Stimulated activated CD4-positive, alpha-beta T cell treated with anti-CD3 and anti-CD28 coated beads, Interleukin-1b, Interleukin-23, amount 100 ng/mL, for 4 hours (primary cell): ENCODE results near the gene CCT6B.
A peak's percentile ranks its signal among the peaks of the same experiment; 100 is the strongest.
"Not testable (repeated sequence)": the region's sequence is repeated elsewhere in the genome, so short reads cannot be mapped to it uniquely, and the experiment has no call there.

Source experiments
- DNase-seq, 2 donors: peaks; one replicate each; pipeline ENCODE4 v3.0.0-alpha.2; 2020; ENCODE audit warnings: low read depth in 2 of 2

CCT6B gene

GRCh38 chr17:34961093-34961911 lies at the start of gene CCT6B, which contains the start of gene ZNF830:
Gene CCT6B, minus strand, starts transcription at chr17:34961460. Its CDS starts 67 bp downstream, at chr17:34961393.
Gene ZNF830, plus strand, starts transcription at chr17:34961540. Its CDS starts 27 bp downstream, at chr17:34961567.
- peak; percentile 74 to 80 for DNase-seq

DNA sequence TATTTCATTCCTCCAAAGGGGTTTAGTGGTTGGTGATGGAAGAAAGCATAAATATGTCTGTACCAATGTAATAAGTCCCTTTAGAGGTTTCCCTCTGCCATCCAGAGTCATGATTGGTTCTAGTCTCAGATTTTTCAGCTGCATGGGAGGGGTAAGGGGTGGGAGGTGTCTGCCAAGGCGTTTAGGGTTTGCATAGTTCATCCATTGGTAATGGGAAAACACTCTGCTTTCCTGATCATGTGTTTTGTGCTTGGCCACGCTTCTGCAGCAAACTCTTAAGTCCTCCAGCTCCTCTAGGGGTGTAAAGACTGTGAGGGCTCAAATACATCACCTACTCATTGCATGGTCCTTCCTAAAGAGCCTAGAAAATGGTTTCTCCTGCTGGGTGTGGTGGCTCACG lies 48.8 kb upstream of the CCT6B start:
- DNase-seq: no peak

GRCh38 chr17:35006961-35007360 lies 45.7 kb upstream of the CCT6B start:
- no peak for DNase-seq

DNA sequence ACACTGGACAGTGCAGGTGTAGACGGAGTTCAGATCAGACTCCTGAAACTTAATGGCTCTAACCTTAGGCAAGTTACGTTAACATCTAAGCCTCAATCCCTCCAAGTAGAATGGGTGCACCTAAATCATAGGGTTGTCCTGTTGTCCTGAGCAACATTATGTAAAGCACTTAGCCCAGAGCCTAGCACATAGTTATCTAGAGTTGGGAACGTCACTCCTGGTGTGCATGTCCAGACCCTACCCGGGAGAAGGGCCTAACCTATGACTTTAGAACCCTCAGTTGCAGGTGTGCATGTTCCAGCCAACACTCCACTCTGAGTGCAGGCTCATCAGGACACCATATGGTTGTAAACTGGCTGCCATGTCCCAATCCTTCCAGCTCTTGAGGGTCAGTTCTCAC lies 45.1 kb upstream of the CCT6B start:
- no peak for DNase-seq

GRCh38 chr17:35003778-35004177 lies 42.5 kb upstream of the CCT6B start:
- DNase-seq: no peak

GRCh38 chr17:35002876-35003551 lies 41.8 kb upstream of the CCT6B start:
- no peak for DNase-seq

- no peak for DNase-seq
These were observed 40.3 kb upstream of the CCT6B start for GRCh38 chr17:35001549-35001948.

DNA sequence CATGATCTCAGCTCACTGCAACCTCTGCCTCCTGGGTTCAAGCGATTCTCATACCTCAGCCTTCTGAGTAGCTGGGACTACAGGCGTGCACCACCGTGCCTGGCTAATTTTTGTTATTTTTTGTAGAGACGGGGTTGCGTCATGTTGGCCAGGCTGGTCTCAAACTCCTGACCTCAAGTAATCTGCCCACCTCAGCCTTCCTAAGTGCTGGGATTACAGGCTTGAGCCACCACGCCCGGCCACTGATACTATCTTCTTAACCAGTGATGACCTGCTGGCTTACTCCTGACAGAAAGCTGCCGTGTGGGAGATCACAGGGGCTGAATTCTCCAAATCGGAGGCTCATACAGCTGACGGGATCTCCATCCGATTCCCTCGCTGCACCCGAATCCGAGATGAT lies 39.7 kb upstream of the CCT6B start:
- DNase-seq: not testable (repeated sequence)

GRCh38 chr17:34999456-34999855 lies 38.2 kb upstream of the CCT6B start:
- no peak for DNase-seq

DNA sequence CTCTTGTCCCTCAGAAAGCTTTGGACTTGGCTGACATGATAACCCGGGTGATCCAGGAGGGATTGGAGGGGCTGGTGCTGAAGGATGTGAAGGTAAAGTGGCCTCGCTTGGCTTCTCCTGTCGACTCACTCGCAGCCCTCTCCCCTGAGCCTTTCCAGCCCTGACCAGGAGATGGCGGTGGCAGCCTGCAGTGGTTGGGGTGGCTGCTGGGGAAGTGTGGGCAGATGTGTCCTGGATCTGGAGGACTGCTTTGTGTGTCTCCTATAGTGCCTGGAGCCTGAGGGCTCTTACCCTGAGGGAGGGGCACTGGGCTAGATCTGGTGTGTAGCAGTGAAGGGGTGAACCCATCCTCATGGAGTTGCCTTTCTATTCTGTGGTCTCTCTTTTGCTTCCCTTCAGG lies 36.9 kb upstream of the CCT6B start:
- peak; percentile 68 to 77 for DNase-seq

DNA sequence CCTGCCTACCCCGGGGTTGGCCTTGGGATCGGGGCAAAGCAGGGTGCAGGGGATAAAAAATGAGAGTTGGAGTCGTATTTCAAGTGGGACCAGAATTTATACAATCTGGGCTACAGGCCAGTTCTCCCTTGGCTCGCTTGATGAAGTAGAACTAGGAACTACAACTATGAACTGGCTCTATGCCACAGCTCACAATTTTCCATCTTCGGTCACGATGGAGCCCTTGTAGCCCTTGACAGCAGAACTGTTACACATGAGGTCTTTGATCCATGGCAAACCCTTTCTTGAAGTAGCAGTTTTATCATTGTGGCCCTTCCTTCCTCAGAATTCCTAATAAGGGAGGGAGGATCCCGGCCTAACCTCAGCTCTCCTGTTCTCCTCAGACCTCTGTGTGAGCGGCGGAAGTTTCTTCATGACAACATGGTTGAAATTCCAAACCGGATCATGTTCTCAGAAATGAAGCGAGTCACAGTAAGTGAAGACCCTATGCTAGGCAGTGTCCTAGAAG lies 36.1 kb upstream of the CCT6B start:
- DNase-seq: no peak

DNA sequence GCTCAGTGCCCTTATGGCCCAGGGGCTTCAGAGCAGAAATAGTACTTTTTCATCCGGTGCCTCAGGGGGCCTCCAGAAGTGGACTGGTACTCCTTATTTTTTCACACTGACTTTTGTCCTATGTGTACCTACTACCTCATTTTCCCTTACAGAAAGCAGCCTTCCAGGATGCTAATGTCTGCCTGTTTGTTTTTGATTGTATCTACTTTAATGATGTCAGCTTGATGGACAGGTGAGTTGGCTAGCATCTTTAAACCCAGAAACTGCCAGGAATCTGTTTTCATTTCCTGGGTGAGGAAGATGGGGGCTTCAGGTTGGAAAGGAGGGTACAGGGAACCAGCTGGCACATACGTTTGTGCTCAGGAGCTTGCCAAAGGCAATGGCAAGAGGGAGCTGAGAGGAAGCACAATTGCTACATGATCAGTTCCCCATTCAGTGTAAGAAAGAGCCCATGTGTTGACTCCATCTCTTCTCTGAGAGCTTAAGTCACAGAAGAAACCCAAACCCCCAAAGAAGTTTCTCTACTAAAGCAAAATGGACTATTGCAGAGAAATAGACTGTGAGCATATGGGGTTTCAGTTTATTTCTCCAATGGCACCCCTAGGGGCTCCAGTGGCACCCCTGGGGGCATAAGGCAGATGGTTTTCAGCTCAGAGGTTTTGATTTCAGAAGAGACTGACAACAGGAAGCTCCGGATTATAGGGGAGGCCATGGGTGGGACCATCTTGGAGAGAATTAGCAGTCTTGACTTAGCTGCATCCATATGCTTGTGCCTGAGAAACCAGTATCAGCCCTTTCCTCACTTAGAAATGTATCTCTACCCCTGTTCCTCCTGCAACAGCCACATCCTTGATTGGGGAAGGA lies 35.4 kb upstream of the CCT6B start:
- DNase-seq: no peak

- no peak for DNase-seq
These were observed 31.8 kb upstream of the CCT6B start for GRCh38 chr17:34993031-34993430.

- DNase-seq: no peak
These were observed 30.3 kb upstream of the CCT6B start for GRCh38 chr17:34991606-34992005.

GRCh38 chr17:34990921-34991365 lies 29.7 kb upstream of the CCT6B start:
- no peak for DNase-seq

DNA sequence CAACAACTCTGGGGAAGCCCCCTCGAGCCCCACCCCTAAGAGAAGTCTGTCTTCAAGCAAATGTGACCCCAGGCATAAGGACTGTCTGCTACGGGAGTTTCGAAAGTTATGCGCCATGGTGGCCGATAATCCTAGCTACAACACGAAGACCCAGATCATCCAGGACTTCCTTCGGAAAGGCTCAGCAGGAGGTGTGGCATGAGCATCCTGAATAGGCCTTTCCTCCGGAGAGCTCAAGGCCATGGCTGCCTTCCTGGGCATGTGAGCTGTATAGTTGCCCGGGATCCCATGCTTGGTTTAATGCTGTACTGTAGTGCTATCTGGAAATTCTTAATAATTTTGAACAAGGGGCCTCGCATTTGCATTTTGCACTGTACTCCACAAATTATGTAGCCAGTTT lies 28.2 kb upstream of the CCT6B start:
- DNase-seq: no peak

DNA sequence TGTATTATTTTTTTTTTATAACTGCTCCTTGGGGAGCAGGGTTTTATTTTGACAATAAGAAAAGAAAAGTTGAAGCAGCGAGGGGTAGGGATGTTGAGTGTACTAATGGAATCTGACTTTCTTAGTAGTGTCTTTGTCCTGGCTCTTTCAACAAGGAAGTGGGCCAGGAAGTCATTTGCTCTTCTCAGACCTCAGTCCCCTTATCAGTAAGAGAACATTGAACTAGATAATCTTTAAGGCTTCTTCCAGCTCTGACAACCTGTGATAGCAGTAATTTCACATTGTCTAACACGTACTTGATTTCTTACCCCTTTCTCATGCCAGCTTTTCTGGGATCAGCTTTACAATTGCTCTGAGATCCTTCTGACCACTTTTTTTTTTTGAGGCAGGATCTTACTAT lies 27.4 kb upstream of the CCT6B start:
- DNase-seq: no peak

- no peak for DNase-seq
These were observed 26.0 kb upstream of the CCT6B start for GRCh38 chr17:34987232-34987631.

- DNase-seq: no peak
These were observed 20.4 kb upstream of the CCT6B start for GRCh38 chr17:34981538-34982241.

DNA sequence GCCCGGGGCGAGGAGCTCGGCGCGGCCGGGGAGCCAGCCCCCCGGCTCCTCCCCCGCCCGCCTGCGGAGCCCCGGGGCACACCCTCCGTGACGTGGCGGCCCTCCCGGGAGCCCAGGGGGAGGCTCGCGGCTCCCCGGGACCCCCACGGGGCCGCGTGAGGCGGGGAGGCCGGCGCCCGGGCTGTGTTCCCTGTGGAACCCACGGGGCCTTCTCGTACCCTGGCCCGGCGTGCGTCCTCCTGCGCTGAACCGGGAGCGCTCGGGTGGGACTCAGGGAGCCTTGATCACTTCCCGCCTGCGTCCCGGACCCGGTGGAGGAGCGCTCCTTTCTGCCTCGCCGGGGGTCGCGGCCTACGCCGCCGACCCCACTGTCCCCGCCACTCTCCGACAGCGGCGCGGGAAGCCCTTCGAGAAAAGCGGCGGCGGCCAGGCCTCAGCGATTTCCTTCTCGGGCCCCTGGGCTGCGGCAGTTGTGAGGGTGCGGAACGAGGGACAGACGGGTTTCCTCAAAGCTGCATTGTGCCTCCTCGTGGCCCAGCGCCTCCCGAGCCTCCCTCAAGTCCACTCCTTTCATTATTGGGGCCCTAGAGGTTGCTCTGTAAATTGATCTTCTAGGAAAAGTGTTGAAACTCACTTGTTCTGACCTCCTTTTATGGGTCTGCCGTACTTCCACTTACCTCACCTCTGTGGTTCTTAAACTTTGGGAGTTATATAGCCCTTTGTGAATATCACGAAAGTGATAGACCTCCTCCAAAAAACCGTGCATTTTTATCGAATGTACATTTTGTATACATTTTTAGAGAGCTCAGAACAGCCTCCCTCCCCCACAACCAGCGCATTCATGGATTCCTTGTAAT lies 19.6 kb upstream of the CCT6B start:
- DNase-seq: peak; percentile 73 to 75
